ENCODE results near the gene MAST2.

Gene MAST2

DNA sequence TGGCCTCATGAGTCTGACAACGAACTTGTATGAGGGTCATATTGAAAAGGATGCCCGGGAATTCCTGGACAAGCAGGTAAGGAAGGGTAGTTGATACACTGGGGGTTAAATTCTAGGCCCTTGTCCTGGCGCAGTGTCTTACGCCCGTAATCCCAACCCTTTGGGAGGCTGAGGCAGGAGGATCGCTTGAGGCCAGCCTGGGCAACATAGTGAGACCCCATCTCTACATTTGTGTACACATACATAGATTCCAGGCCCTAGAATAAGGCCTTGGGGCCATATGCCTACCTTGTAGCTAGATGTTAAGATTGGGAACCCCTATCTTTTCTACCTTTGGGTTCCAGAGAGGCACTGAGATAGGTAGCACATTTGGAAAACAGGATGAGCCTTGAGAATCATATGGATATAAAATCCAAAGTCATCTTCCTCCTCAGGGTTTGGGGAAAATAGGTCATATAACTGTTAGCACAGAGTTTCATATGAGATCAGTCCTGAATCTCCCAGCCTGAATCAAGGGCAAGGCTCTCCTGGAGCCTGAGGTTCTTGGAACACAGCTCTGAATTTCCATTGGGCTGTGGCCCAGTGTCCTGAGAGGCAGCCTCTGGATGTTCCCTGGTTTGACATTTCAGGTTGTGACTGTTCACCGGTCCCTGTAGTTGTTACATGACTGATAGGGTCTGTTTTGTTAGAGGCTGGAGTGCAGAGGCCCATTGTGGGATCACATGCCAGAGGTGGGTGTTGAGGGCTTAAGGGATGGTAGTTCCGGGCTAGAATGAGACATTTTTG lies 224.6 kb downstream of the MAST2 start:
- no peak overlapping the region for H3K4me3 ChIP-seq (ENCODE audit: low read length)

DNA sequence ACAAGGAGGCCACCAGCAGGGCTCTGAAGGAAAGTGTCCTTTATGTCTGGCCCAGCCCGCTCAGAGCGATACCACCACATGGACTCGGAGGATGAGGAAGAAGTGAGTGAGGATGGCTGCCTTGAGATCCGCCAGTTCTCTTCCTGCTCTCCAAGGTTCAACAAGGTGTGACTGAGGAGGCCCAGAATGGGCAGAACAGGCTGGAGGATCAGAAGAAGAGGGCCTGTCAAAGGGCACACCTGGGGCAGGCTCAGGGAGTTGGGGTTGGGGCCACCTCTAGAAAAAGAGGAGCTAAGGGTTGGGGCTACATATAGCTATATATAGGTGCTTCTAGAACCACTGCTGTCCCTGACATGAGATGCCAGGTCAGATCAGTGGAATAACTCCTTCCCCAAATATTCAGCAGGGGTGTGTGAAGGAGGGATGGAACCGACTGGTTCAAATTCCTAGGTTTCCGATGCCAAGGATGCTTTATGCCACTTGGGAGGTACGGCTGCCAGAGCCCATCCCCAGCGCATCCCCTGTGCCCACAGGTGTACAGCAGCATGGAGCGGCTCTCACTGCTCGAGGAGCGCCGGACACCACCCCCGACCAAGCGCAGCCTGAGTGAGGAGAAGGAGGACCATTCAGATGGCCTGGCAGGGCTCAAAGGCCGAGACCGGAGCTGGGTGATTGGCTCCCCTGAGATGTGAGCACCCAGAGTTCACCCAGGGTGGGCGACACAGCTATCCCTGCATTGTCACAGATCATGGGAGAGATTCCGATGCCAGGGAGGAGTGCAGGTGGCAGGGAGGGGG lies 226.9 kb downstream of the MAST2 start:
- H3K4me3 ChIP-seq (ENCODE audit: low read length), result no peak overlapping the region
- H3K27me3 ChIP-seq (ENCODE audit: insufficient read depth, low read length), result no peaks in the 10 kb centered on the region
- no peaks in the 10 kb centered on the region for H3K9me3 ChIP-seq (ENCODE audit: low read length)
- no peaks in the 10 kb centered on the region for H3K4me1 ChIP-seq (ENCODE audit: insufficient read depth, low read length)
- H3K36me3 ChIP-seq (ENCODE audit: insufficient read depth, low read length), result peaks cover 46% of the 10 kb centered on the region
- no peak overlapping the region for H2AFZ ChIP-seq (ENCODE audit: low read depth, low read length)

More for the DNA sequence above, 224.6 kb downstream of the MAST2 start:
- Histone ChIP-seq H3K27me3 (ENCODE audit: insufficient read depth, low read length) (no peaks in the 10 kb centered on the region), H3K9me3 (ENCODE audit: low read length) (no peaks in the 10 kb centered on the region), H2AFZ (ENCODE audit: low read depth, low read length) (no peak overlapping the region), H3K4me1 (ENCODE audit: insufficient read depth, low read length) (no peaks in the 10 kb centered on the region), H3K36me3 (ENCODE audit: insufficient read depth, low read length) (peaks cover 44% of the 10 kb centered on the region)

DNA sequence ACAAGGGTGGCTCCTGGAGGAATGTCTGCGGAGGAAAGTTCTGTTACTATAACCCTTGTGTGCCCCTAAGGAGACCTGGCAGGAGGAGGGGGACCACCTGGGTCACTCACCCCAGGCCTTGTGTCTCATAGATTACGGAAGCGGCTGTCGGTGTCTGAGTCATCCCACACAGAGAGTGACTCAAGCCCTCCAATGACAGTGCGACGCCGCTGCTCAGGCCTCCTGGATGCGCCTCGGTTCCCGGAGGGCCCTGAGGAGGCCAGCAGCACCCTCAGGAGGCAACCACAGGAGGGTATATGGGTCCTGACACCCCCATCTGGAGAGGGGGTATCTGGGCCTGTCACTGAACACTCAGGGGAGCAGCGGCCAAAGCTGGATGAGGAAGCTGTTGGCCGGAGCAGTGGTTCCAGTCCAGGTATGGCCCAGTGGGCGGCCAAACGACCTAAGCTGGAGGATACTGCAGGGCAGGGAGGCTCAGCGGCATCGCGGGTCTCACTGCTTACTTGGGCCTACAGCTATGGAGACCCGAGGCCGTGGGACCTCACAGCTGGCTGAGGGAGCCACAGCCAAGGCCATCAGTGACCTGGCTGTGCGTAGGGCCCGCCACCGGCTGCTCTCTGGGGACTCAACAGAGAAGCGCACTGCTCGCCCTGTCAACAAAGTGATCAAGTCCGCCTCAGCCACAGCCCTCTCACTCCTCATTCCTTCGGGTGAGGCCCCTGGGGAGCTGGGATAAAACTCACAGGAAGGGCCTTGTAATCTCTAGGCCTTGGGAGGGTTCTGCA lies 227.7 kb downstream of the MAST2 start:
- Histone ChIP-seq H2AFZ (ENCODE audit: low read depth, low read length) (no peak overlapping the region), H3K9me3 (ENCODE audit: low read length) (no peaks in the 10 kb centered on the region), H3K27me3 (ENCODE audit: insufficient read depth, low read length) (no peaks in the 10 kb centered on the region), H3K36me3 (ENCODE audit: insufficient read depth, low read length) (peaks cover 54% of the 10 kb centered on the region), H3K4me3 (ENCODE audit: low read length) (no peak overlapping the region), H3K4me1 (ENCODE audit: insufficient read depth, low read length) (no peaks in the 10 kb centered on the region)

DNA sequence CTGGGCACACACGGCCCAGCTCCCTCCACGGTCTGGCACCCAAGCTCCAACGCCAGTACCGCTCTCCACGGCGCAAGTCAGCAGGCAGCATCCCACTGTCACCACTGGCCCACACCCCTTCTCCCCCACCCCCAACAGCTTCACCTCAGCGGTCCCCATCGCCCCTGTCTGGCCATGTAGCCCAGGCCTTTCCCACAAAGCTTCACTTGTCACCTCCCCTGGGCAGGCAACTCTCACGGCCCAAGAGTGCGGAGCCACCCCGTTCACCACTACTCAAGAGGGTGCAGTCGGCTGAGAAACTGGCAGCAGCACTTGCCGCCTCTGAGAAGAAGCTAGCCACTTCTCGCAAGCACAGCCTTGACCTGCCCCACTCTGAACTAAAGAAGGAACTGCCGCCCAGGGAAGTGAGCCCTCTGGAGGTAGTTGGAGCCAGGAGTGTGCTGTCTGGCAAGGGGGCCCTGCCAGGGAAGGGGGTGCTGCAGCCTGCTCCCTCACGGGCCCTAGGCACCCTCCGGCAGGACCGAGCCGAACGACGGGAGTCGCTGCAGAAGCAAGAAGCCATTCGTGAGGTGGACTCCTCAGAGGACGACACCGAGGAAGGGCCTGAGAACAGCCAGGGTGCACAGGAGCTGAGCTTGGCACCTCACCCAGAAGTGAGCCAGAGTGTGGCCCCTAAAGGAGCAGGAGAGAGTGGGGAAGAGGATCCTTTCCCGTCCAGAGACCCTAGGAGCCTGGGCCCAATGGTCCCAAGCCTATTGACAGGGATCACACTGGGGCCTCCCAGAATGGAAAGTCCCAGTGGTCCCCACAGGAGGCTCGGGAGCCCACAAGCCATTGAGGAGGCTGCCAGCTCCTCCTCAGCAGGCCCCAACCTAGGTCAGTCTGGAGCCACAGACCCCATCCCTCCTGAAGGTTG lies 231.4 kb downstream of the MAST2 start:
- peaks cover 81% of the 10 kb centered on the region for H3K36me3 ChIP-seq (ENCODE audit: insufficient read depth, low read length)

DNA sequence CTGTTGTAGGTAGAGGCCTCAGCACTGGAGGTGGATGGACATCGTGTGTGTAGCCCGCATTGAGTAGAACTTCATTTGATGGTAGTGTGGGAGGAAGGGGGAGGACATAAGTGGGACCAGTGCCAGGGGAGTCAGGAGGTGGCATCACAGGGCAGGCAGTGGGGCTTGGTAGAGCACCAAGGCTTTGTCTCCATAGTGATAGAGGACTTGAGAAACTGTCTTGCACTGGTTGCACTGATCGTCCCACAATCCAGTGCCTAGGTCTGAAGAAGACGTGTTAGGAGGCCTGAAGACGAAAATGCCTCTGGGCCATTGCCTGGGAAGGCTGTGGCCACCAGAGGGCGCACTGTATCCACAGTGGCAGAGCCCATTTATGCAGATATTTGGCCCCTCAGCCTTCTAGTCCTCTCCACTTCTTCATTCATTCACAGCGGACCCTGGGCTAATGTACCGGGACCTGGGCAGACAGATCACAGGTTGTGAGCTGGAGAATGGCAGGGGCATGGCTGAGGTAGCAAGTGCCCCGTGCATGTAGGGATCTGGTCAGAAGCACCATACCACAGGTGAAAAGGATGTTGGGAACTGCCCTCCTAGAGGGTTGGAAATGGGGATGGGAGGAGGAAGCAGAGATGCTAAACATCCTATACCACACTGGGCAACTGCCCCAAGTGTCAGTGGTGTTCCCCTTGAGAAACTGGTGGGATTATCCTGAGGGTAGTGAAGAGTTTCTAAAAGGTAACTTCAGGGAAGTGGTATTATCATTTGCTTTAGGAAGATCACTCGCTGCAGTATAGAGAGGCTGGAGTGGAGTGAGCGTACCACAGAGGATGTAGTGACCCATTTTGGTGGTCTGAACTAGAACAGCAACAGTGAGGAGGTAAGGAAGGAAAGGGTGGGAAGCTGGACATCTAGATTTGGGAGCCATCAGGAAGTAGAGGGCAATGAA lies 233.8 kb downstream of the MAST2 start:
- H3K36me3 ChIP-seq (ENCODE audit: insufficient read depth, low read length), result peaks cover 82% of the 10 kb centered on the region
- no peaks in the 10 kb centered on the region for H3K27me3 ChIP-seq (ENCODE audit: insufficient read depth, low read length)

More for the DNA sequence above, 231.4 kb downstream of the MAST2 start:
- Histone ChIP-seq H3K4me1 (ENCODE audit: insufficient read depth, low read length) (no peaks in the 10 kb centered on the region), H3K4me3 (ENCODE audit: low read length) (no peak overlapping the region), H2AFZ (ENCODE audit: low read depth, low read length) (no peak overlapping the region), H3K27me3 (ENCODE audit: insufficient read depth, low read length) (no peaks in the 10 kb centered on the region), H3K9me3 (ENCODE audit: low read length) (no peaks in the 10 kb centered on the region)

DNA sequence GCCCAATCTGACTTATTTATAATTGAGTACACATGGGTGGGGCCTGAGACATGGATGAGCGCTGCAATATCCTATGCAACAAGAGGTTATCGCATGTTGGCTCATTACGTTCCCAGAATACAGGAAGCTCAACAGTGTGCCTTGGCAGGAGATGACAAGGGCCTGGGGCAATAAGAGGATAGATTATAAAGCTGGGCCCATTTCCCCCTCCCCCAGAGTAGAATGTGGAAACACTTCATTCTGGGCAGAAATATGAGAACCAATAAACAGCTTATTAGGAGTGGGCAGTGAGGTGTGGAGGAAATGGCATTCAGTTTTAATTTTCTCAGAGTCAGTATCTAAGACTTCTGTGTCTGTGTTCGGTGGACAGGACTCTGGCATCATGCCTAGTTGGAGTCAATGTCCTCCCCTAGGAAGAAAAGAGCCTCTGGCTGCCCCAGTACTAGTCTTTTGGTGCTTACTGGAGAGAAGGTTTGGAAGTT lies 236.2 kb downstream of the MAST2 start:
- no peaks in the 10 kb centered on the region for H3K27me3 ChIP-seq (ENCODE audit: insufficient read depth, low read length)
- H3K36me3 ChIP-seq (ENCODE audit: insufficient read depth, low read length), result peaks cover 90% of the 10 kb centered on the region
- no peaks in the 10 kb centered on the region for H3K4me1 ChIP-seq (ENCODE audit: insufficient read depth, low read length)
- no peaks in the 10 kb centered on the region for H3K9me3 ChIP-seq (ENCODE audit: low read length)
- no peak overlapping the region for H2AFZ ChIP-seq (ENCODE audit: low read depth, low read length)
- H3K4me3 ChIP-seq (ENCODE audit: low read length), result no peak overlapping the region

More for the DNA sequence above, 233.8 kb downstream of the MAST2 start:
- H3K4me3 ChIP-seq (ENCODE audit: low read length), result no peak overlapping the region
- no peaks in the 10 kb centered on the region for H3K9me3 ChIP-seq (ENCODE audit: low read length)
- H2AFZ ChIP-seq (ENCODE audit: low read depth, low read length), result no peak overlapping the region
- no peaks in the 10 kb centered on the region for H3K4me1 ChIP-seq (ENCODE audit: insufficient read depth, low read length)

DNA sequence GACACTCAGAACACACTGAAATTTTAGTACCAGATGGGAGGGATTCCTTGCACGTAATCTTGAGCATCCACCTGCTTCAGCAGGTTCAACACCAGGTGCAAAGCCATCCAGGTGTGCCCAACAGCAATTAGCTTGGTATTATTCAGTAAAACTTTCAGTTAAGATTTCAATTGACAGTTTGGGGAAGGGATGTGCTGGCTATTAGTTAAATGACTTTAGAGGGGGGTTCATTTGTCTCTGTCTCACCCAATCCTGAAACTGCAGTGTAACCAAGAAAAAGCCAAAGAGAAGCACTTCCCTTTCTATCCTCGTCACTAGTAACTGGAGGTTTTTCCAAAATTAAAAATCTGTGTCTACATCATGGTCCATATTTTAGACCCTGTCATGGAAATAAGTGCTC lies 238.1 kb downstream of the MAST2 start:
- Histone ChIP-seq H2AFZ (ENCODE audit: low read depth, low read length) (no peak overlapping the region), H3K4me3 (ENCODE audit: low read length) (no peak overlapping the region), H3K4me1 (ENCODE audit: insufficient read depth, low read length) (no peaks in the 10 kb centered on the region), H3K9me3 (ENCODE audit: low read length) (no peaks in the 10 kb centered on the region), H3K36me3 (ENCODE audit: insufficient read depth, low read length) (peaks cover 91% of the 10 kb centered on the region), H3K27me3 (ENCODE audit: insufficient read depth, low read length) (no peaks in the 10 kb centered on the region)

DNA sequence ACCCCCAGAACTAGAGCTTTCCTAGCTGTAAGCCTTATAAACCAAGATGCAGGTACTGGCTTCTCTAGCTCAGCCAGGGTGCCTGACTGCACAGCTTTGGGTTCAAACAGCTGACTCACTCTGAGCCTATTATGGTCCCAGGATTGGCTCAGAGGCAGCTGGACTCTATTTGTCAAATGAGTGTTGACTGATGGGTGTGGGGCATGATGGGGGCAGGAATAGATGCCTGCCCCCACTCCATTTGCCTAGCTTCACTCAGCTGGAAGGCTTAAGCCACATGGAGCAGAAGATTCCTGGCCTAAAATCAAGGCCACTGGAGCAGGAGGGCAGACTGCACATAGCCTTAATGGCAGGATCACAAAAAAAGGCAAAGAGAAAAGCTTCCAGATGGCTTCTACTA lies 238.6 kb downstream of the MAST2 start:
- H3K9me3 ChIP-seq (ENCODE audit: low read length), result no peaks in the 10 kb centered on the region
- no peaks in the 10 kb centered on the region for H3K4me1 ChIP-seq (ENCODE audit: insufficient read depth, low read length)
- H3K4me3 ChIP-seq (ENCODE audit: low read length), result no peak overlapping the region
- no peak overlapping the region for H2AFZ ChIP-seq (ENCODE audit: low read depth, low read length)
- H3K27me3 ChIP-seq (ENCODE audit: insufficient read depth, low read length), result no peaks in the 10 kb centered on the region
- peaks cover 91% of the 10 kb centered on the region for H3K36me3 ChIP-seq (ENCODE audit: insufficient read depth, low read length)

DNA sequence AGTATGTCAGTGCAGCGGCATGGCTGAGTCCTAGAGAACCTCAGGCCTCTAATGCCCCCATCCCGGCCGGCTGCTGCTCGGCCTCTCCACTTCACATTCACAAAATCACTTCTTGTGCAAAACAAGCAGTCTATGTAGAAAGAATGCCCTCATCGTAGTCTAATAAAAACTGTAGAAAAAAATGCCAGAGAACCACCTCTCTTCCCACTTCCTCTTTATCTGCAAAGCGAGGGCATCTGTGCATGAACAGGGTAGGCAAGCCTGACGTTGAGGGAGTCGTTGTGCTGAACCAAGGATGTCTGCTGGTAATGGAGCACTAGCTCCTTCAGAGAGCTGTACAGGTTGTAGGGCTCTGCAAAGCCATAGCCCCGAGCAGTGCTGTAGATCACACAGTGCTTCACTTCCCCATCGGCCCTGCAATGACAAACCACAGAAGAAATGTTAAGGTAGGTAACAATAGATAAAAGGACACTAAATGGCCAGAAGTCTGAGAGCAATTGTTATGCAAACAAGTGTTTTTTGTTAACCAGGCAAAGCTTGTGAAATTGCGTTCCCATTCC lies 240.1 kb downstream of the MAST2 start:
- Histone ChIP-seq H3K9me3 (ENCODE audit: low read length) (no peaks in the 10 kb centered on the region), H3K36me3 (ENCODE audit: insufficient read depth, low read length) (peaks cover 91% of the 10 kb centered on the region), H3K27me3 (ENCODE audit: insufficient read depth, low read length) (no peaks in the 10 kb centered on the region), H3K4me1 (ENCODE audit: insufficient read depth, low read length) (no peaks in the 10 kb centered on the region), H3K4me3 (ENCODE audit: low read length) (no peak overlapping the region), H2AFZ (ENCODE audit: low read depth, low read length) (no peak overlapping the region)

DNA sequence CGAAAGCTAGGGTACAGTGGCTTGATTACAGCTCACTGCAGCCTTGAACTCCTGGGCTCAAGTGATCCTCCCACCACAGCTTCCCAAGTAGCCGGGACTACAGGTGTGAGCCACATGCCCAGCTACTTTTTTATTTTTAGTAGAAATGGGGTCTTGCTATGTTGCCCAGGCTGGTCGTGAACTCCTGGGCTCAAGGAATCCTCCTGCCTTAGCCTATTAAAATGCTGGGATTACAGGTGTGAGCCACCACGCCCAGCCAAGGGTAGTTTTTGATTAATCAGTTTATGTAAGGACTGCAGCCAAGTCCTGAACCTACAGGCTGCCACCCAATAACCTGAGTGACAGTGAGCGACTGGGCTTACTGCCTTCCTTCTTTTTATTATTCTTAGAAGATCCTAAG lies 240.7 kb downstream of the MAST2 start:
- Histone ChIP-seq H2AFZ (ENCODE audit: low read depth, low read length) (no peak overlapping the region), H3K36me3 (ENCODE audit: insufficient read depth, low read length) (peaks cover 88% of the 10 kb centered on the region), H3K27me3 (ENCODE audit: insufficient read depth, low read length) (no peaks in the 10 kb centered on the region), H3K9me3 (ENCODE audit: low read length) (no peaks in the 10 kb centered on the region), H3K4me1 (ENCODE audit: insufficient read depth, low read length) (no peaks in the 10 kb centered on the region), H3K4me3 (ENCODE audit: low read length) (no peak overlapping the region)

DNA sequence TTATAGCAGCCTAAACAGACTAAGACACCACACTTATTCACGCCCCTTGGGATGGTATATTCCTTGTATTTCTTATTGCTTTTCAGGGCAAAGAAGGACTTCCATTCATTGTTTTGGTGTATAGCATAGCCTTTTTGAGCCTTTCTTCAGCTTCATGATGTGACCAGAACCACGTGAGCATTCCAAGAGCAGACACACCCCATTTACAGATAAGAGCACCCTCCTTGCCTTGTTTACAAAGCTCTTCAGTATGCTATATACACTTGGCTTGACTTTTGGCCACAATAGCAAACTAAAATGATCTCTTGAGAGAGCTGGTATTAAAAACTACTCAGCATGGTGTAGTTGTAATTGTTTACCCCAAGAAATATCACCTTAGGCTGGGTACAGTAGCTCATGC lies 250.3 kb downstream of the MAST2 start:
- Histone ChIP-seq H2AFZ (ENCODE audit: low read depth, low read length) (no peak overlapping the region), H3K27me3 (ENCODE audit: insufficient read depth, low read length) (no peaks in the 10 kb centered on the region), H3K4me3 (ENCODE audit: low read length) (no peak overlapping the region), H3K36me3 (ENCODE audit: insufficient read depth, low read length) (peaks cover 84% of the 10 kb centered on the region), H3K4me1 (ENCODE audit: insufficient read depth, low read length) (no peaks in the 10 kb centered on the region), H3K9me3 (ENCODE audit: low read length) (no peaks in the 10 kb centered on the region)

All from neuron (in vitro differentiated cells).